ENCODE measurements around the gene LAPTM5. TPM values are rescaled to one million over a fixed set of nuclear protein-coding genes. Genes with fewer than 3 reads are reported as not detected.

LAPTM5 gene
- total and polyA plus RNA-seq, 2 of the 13 experiments (the other 11 are each of a cell fraction or from before 2014, with no cell fraction given) = 0.41 to 0.86 TPM

DNA sequence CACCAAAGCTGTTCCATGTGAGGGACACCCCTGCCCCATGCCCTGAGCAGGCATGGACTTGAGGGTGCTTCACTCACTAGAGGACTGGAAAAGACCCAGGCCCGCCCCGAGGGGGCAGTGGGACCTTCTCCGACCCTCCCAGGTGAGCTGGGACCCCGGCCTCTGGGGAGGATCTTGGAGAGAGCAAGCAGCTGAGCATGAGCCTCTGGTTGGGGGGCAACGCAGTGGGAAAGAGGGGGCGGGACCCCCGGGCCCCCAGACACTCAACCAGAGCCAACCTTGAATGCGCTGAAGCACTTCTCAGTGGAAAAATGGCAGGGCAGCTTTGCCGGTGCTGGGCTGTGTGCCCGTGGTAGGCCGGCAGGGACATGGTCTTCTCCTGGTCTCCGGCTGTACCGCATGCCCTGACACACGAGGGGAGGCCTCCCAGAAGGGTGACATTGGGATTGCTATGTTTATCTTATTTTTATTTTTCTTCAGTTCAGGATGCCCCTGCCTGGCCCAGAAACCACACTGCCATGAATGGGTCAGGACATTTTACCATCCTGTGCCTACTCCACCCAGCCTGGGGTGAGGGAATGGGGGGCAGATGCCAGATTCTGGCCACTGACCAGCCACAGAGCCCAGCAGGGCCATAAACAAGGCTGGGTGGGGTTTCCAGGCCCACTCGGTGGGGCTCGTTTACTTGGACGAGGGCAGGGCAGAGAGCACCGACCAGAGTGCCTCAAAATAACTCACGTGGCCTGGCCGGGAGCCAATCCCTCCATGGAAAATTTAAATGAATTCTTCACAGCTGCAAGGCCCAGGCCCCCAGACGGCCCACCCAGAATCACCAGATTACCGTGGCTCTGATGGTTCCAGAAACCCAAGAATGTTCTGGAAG is 17.2 kb upstream of the LAPTM5 start:
- Histone ChIP-seq H3K27ac (ENCODE audit: extremely low read length, insufficient read depth, low read length) (no peak overlapping the region), H3K36me3 (replicated peaks in 1 of 2; ENCODE audit: control insufficient read depth in 1 of 2, insufficient read depth in 2 of 2, low read length in 2 of 2) (no peaks in the 10 kb centered on the region), H3K79me2 (ENCODE audit: insufficient read depth, low read length) (no peaks in the 10 kb centered on the region), H2AFZ (ENCODE audit: low read length) (no peak overlapping the region), H3K9ac (ENCODE audit: insufficient read depth, low read depth, low read length) (no peak overlapping the region), H3K27me3 (ENCODE audit: control insufficient read depth in 1 of 2, insufficient read depth in 2 of 2, low read length in 2 of 2) (peaks cover 0 to 3% of the 10 kb centered on the region in 2 experiments; a peak in 1 of 5 replicates), H3K4me3 (replicated peaks in 1 of 3; ENCODE audit: insufficient read depth in 1 of 3, low read depth in 2 of 3, low read length in 3 of 3) (no peak overlapping the region), H3K4me1 (ENCODE audit: insufficient read depth, low read length) (peaks cover 9% of the 10 kb centered on the region), H3K4me2 (ENCODE audit: low read depth, low read length) (no peak overlapping the region), H4K20me1 (ENCODE audit: insufficient read depth, low read length) (no peaks in the 10 kb centered on the region), H3K9me3 (ENCODE audit: low read length) (no peaks in the 10 kb centered on the region)
- ChIA-PET CTCF (ENCODE audit: low intra/inter-chr PET ratio, low total read pairs) (no interaction called here), POLR2A (no interaction called here)
- no peak for ATAC-seq
- intact Hi-C loops (cut with micrococcal nuclease; ENCODE audit: unreplicated experiment) = no loop called here
- BruUV-seq (replicated peaks) = no TSS peak
- no peak for FAIRE-seq
- TF ChIP-seq ZNF337 (CRISPR knock-in tag; IDR thresholded peaks at IDR 0.05; ENCODE audit: borderline replicate concordance, low read depth) (no peak), NR2C2 (CRISPR knock-in tag; IDR thresholded peaks at IDR 0.05; ENCODE audit: borderline replicate concordance) (no peak), CBX5 (CRISPR knock-in tag; IDR thresholded peaks at IDR 0.05; ENCODE audit: borderline replicate concordance) (no peak), ZNF253 (CRISPR knock-in tag; IDR thresholded peaks at IDR 0.05; ENCODE audit: borderline replicate concordance) (no peak), RBM22 (optimal IDR thresholded peaks at IDR 0.05; ENCODE audit: low read length) (no peak), GABPB1 (CRISPR knock-in tag; IDR thresholded peaks at IDR 0.05) (no peak), ZKSCAN1 (IDR thresholded peaks at IDR 0.05; ENCODE audit: low read length) (no peak), ZNF124 (CRISPR knock-in tag; IDR thresholded peaks at IDR 0.05) (no peak), CC2D1A (CRISPR knock-in tag; IDR thresholded peaks at IDR 0.05) (no peak), GPN1 (CRISPR knock-in tag; IDR thresholded peaks at IDR 0.05; ENCODE audit: borderline replicate concordance) (no peak), REL (CRISPR knock-in tag; conservative IDR thresholded peaks at IDR 0.05) (no peak), ZNF264 (CRISPR knock-in tag; IDR thresholded peaks at IDR 0.05) (no peak), ZNF879 (CRISPR knock-in tag; IDR thresholded peaks at IDR 0.05) (no peak), ARNT (IDR thresholded peaks at IDR 0.05) (no peak)
- TF ChIP-seq, protein P1, sequence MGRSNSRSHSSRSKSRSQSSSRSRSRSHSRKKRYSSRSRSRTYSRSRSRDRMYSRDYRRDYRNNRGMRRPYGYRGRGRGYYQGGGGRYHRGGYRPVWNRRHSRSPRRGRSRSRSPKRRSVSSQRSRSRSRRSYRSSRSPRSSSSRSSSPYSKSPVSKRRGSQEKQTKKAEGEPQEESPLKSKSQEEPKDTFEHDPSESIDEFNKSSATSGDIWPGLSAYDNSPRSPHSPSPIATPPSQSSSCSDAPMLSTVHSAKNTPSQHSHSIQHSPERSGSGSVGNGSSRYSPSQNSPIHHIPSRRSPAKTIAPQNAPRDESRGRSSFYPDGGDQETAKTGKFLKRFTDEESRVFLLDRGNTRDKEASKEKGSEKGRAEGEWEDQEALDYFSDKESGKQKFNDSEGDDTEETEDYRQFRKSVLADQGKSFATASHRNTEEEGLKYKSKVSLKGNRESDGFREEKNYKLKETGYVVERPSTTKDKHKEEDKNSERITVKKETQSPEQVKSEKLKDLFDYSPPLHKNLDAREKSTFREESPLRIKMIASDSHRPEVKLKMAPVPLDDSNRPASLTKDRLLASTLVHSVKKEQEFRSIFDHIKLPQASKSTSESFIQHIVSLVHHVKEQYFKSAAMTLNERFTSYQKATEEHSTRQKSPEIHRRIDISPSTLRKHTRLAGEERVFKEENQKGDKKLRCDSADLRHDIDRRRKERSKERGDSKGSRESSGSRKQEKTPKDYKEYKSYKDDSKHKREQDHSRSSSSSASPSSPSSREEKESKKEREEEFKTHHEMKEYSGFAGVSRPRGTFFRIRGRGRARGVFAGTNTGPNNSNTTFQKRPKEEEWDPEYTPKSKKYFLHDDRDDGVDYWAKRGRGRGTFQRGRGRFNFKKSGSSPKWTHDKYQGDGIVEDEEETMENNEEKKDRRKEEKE (IDR thresholded peaks at IDR 0.05) = no peak
- TF ChIP-seq, protein P2, sequence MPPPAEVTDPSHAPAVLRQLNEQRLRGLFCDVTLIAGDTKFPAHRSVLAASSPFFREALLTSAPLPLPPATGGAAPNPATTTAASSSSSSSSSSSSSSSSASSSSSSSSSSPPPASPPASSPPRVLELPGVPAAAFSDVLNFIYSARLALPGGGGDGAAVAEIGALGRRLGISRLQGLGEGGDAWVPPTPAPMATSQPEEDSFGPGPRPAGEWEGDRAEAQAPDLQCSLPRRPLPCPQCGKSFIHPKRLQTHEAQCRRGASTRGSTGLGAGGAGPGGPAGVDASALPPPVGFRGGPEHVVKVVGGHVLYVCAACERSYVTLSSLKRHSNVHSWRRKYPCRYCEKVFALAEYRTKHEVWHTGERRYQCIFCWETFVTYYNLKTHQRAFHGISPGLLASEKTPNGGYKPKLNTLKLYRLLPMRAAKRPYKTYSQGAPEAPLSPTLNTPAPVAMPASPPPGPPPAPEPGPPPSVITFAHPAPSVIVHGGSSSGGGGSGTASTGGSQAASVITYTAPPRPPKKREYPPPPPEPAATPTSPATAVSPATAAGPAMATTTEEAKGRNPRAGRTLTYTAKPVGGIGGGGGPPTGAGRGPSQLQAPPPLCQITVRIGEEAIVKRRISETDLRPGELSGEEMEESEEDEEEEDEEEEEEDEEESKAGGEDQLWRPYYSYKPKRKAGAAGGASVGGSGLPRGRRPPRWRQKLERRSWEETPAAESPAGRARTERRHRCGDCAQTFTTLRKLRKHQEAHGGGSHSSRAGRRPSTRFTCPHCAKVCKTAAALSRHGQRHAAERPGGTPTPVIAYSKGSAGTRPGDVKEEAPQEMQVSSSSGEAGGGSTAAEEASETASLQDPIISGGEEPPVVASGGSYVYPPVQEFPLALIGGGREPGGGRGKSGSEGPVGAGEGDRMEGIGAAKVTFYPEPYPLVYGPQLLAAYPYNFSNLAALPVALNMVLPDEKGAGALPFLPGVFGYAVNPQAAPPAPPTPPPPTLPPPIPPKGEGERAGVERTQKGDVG (CRISPR knock-in tag; IDR thresholded peaks at IDR 0.05; ENCODE audit: borderline replicate concordance) = no peak
- TF ChIP-seq, protein P3, sequence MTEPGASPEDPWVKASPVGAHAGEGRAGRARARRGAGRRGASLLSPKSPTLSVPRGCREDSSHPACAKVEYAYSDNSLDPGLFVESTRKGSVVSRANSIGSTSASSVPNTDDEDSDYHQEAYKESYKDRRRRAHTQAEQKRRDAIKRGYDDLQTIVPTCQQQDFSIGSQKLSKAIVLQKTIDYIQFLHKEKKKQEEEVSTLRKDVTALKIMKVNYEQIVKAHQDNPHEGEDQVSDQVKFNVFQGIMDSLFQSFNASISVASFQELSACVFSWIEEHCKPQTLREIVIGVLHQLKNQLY (CRISPR knock-in tag; IDR thresholded peaks at IDR 0.05) = no peak
- in situ Hi-C loops (cut with HindIII; ENCODE audit: extremely low pct_ligation_motif_present, low pct_unique_long_range_greater_than_20kb) = loop anchor here (5.0 kb wide), 1 partner anchor 57 kb away; no protein-coding TSS in a partner anchor
- no peak for DNase-seq (ENCODE audit: low spot score)
- 10% methylated on average over 5 of the region's 22 CpGs for WGBS (ENCODE audit: low lambda C conversion rate)

Measured in HepG2 (cell line).